ENCODE measurements around the gene PPP6R2.
A peak's percentile ranks its signal among the peaks of the same experiment; 100 is the strongest.

Gene PPP6R2

DNA sequence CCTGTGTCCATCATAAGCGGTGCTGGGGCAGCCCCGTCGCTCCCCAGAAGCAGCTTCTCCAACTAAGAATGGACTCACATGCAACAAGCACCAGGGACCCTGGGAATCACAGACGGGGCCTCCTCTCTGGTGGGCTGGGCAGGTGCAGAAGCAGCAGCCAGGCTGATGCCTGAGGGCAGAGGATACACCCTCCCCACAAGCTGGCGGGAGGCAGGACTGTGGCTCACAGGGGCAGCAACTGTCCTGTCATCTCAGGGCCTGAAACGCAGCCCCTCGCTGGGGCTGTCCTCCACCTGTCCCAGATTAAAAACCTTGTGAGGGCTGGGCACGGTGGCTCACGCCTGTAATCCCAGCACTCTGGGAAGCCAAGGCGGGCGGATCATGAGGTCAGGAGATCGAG, 134.8 kb downstream of the PPP6R2 start:
- Histone ChIP-seq H3K9me3 (ENCODE audit: control insufficient read depth, insufficient read depth, low read depth, low read length) (no peaks in the 10 kb centered on the region), H3K27ac (ENCODE audit: extremely low read depth, low read depth, low read length) (no peak overlapping the region), H3K4me3 (ENCODE audit: low read depth, low read length) (no peak overlapping the region), H3K36me3 (ENCODE audit: control insufficient read depth in 2 of 2, insufficient read depth in 1 of 2, low read length in 2 of 2) (peaks cover 2 to 8% of the 10 kb centered on the region in 2 experiments; a peak in 2 of 3 replicates), H3K4me1 (ENCODE audit: control insufficient read depth, insufficient read depth, low read length) (peaks cover 11% of the 10 kb centered on the region)
- TF ChIP-seq SCRT2 (tag by site-specific recombination; IDR thresholded peaks at IDR 0.05), result no peak
- TF ChIP-seq ZNF423 (tag by site-specific recombination; IDR thresholded peaks at IDR 0.05), result no peak
- 0 out of 2 replicates have a peak, but pooled peaks have one; percentile 9 for TF ChIP-seq SP2 (tag by site-specific recombination; IDR thresholded peaks at IDR 0.05)
- TF ChIP-seq ZNF335 (tag by site-specific recombination; conservative IDR thresholded peaks at IDR 0.05), result 0 out of 2 replicates have a peak, but pooled peaks have one; percentile 22
- CTCF ChIA-PET, result interaction anchor here (2.4 kb wide), 1 partner anchor 20 kb away, joined by 12 read pairs; no protein-coding TSS in a partner anchor
- POLR2A ChIA-PET, result no interaction called here

DNA sequence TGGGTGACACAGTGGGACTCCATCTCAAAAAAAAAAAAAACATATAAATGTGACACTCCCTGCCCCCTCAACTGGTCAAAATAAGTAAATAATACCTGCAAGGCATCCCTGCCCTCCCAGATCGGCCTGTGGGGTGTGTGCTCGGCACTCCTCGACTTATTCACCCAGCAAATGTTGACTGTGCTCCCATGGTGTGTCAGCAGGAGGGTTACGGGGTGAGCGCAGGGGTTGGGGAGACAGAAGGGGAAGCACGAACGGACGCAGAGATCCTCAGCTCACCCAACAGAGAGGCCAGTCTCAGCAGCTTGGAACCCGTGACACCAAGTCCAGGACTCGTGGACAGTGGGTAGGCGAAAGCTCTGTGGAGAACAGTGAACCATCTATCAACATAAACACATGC, 136.6 kb downstream of the PPP6R2 start:
- Histone ChIP-seq H3K9me3 (ENCODE audit: control insufficient read depth, insufficient read depth, low read depth, low read length) (no peaks in the 10 kb centered on the region), H3K36me3 (ENCODE audit: control insufficient read depth in 2 of 2, insufficient read depth in 1 of 2, low read length in 2 of 2) (no peaks in the 10 kb centered on the region), H3K4me1 (ENCODE audit: control insufficient read depth, insufficient read depth, low read length) (peaks cover 4% of the 10 kb centered on the region; the same call in 1 of the 2 replicates), H3K4me3 (ENCODE audit: low read depth, low read length) (no peak overlapping the region), H3K27ac (ENCODE audit: extremely low read depth, low read depth, low read length) (no peak overlapping the region)
- POLR2A ChIA-PET, result interaction anchor here (0.5 to 1.1 kb wide), 3 partner anchors 9 to 113 kb away, joined by 3 to 5 read pairs (median 4); no protein-coding TSS in a partner anchor
- CTCF ChIA-PET, result interaction anchor here (0.7 to 2.4 kb wide), 3 partner anchors 18 to 203 kb away, joined by 3 to 12 read pairs (median 4); partner anchors contain the start of gene SCO2
- TF ChIP-seq ZNF785 (tag by site-specific recombination; IDR thresholded peaks at IDR 0.05), result no peak
- TF ChIP-seq ZIC2 (tag by site-specific recombination; IDR thresholded peaks at IDR 0.05), result peak; percentile 67

DNA sequence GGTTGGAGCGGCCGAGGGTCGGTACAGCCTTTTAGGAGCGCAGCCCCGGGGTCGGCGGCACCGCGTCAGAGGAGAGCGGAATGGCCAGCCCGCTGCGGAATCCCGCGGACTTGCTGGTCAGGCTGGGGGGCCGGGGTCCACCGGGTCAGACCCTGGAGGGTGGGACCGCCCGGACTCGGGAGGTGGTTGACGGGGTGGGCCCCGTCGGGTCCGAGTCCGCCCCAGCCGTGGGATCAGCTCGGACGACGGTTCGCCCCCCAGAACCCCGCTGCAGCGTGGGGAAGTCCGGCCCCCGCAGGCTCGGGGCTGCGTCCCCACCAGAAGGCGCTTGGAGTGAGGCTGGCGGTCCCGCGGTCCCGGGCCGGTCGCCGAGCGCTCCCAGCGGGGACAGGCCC, 137.9 kb downstream of the PPP6R2 start:
- ChIA-PET CTCF (interaction anchor here (1.2 kb wide), 1 partner anchor 17 kb away, joined by 5 read pairs; no protein-coding TSS in a partner anchor), POLR2A (no interaction called here)
- H3K27ac ChIP-seq (ENCODE audit: extremely low read depth, low read depth, low read length), result no peak overlapping the region
- no peaks in the 10 kb centered on the region for H3K36me3 ChIP-seq (ENCODE audit: control insufficient read depth in 2 of 2, insufficient read depth in 1 of 2, low read length in 2 of 2)
- no peaks in the 10 kb centered on the region for H3K9me3 ChIP-seq (ENCODE audit: control insufficient read depth, insufficient read depth, low read depth, low read length)
- no peak for TF ChIP-seq ZNF514 (tag by site-specific recombination; IDR thresholded peaks at IDR 0.05)
- TF ChIP-seq ZNF660 (tag by site-specific recombination; IDR thresholded peaks at IDR 0.05), result no peak
- TF ChIP-seq, protein P1, sequence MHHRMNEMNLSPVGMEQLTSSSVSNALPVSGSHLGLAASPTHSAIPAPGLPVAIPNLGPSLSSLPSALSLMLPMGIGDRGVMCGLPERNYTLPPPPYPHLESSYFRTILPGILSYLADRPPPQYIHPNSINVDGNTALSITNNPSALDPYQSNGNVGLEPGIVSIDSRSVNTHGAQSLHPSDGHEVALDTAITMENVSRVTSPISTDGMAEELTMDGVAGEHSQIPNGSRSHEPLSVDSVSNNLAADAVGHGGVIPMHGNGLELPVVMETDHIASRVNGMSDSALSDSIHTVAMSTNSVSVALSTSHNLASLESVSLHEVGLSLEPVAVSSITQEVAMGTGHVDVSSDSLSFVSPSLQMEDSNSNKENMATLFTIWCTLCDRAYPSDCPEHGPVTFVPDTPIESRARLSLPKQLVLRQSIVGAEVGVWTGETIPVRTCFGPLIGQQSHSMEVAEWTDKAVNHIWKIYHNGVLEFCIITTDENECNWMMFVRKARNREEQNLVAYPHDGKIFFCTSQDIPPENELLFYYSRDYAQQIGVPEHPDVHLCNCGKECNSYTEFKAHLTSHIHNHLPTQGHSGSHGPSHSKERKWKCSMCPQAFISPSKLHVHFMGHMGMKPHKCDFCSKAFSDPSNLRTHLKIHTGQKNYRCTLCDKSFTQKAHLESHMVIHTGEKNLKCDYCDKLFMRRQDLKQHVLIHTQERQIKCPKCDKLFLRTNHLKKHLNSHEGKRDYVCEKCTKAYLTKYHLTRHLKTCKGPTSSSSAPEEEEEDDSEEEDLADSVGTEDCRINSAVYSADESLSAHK (tag by site-specific recombination; IDR thresholded peaks at IDR 0.05), result no peak
- TF ChIP-seq KLF9 (tag by site-specific recombination; IDR thresholded peaks at IDR 0.05; ENCODE audit: low read depth), result no peak
- no peak for TF ChIP-seq ZNF501 (tag by site-specific recombination; IDR thresholded peaks at IDR 0.05)
- no peak for TF ChIP-seq ZNF776 (tag by site-specific recombination; IDR thresholded peaks at IDR 0.05; ENCODE audit: borderline replicate concordance)
- TF ChIP-seq ZFP3 (tag by site-specific recombination; IDR thresholded peaks at IDR 0.05; ENCODE audit: low read depth), result no peak
- TF ChIP-seq GLIS1 (tag by site-specific recombination; IDR thresholded peaks at IDR 0.05), result no peak
- no peak for TF ChIP-seq ZFHX2 (tag by site-specific recombination; conservative IDR thresholded peaks at IDR 0.05)
- TF ChIP-seq ZNF416 (tag by site-specific recombination; IDR thresholded peaks at IDR 0.05), result no peak
- TF ChIP-seq ZNF311 (tag by site-specific recombination; IDR thresholded peaks at IDR 0.05; ENCODE audit: borderline replicate concordance), result no peak
- no peak for TF ChIP-seq ZNF610 (tag by site-specific recombination; IDR thresholded peaks at IDR 0.05; ENCODE audit: borderline replicate concordance)
- TF ChIP-seq, protein P2, sequence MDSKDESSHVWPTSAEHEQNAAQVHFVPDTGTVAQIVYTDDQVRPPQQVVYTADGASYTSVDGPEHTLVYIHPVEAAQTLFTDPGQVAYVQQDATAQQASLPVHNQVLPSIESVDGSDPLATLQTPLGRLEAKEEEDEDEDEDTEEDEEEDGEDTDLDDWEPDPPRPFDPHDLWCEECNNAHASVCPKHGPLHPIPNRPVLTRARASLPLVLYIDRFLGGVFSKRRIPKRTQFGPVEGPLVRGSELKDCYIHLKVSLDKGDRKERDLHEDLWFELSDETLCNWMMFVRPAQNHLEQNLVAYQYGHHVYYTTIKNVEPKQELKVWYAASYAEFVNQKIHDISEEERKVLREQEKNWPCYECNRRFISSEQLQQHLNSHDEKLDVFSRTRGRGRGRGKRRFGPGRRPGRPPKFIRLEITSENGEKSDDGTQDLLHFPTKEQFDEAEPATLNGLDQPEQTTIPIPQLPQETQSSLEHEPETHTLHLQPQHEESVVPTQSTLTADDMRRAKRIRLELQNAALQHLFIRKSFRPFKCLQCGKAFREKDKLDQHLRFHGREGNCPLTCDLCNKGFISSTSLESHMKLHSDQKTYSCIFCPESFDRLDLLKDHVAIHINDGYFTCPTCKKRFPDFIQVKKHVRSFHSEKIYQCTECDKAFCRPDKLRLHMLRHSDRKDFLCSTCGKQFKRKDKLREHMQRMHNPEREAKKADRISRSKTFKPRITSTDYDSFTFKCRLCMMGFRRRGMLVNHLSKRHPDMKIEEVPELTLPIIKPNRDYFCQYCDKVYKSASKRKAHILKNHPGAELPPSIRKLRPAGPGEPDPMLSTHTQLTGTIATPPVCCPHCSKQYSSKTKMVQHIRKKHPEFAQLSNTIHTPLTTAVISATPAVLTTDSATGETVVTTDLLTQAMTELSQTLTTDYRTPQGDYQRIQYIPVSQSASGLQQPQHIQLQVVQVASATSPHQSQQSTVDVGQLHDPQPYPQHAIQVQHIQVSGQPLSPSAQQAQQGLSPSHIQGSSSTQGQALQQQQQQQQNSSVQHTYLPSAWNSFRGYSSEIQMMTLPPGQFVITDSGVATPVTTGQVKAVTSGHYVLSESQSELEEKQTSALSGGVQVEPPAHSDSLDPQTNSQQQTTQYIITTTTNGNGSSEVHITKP (tag by site-specific recombination; IDR thresholded peaks at IDR 0.05), result no peak
- no peak for TF ChIP-seq ZNF621 (tag by site-specific recombination; IDR thresholded peaks at IDR 0.05)
- TF ChIP-seq, protein P3, sequence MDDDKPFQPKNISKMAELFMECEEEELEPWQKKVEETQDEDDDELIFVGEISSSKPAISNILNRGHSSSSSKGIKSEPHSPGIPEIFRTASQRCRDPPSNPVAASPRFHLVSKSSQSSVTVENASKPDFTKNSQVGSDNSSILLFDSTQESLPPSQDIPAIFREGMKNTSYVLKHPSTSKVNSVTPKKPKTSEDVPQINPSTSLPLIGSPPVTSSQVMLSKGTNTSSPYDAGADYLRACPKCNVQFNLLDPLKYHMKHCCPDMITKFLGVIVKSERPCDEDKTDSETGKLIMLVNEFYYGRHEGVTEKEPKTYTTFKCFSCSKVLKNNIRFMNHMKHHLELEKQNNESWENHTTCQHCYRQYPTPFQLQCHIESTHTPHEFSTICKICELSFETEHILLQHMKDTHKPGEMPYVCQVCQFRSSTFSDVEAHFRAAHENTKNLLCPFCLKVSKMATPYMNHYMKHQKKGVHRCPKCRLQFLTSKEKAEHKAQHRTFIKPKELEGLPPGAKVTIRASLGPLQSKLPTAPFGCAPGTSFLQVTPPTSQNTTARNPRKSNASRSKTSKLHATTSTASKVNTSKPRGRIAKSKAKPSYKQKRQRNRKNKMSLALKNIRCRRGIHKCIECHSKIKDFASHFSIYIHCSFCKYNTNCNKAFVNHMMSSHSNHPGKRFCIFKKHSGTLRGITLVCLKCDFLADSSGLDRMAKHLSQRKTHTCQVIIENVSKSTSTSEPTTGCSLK (tag by site-specific recombination; IDR thresholded peaks at IDR 0.05), result no peak
- TF ChIP-seq KLF1 (tag by site-specific recombination; IDR thresholded peaks at IDR 0.05), result no peak
- no peaks in the 10 kb centered on the region for H3K4me1 ChIP-seq (ENCODE audit: control insufficient read depth, insufficient read depth, low read length)
- no peak overlapping the region for H3K4me3 ChIP-seq (ENCODE audit: low read depth, low read length)
